ENCODE results near the gene GLYATL3. TPM values are rescaled to one million over a fixed set of nuclear protein-coding genes. Genes with fewer than 3 reads are reported as not detected.

The GLYATL3 gene
- total RNA-seq, 4 donors from 2014 or later: not detected

- no peaks in the 10 kb centered on the region for H3K36me3 ChIP-seq
- no peak for DNase-seq
- intact Hi-C loops (cut with DNase I; ENCODE audit: low total_unique reads): no loop called here
- H3K27me3 ChIP-seq: no peaks in the 10 kb centered on the region
- no peaks in the 10 kb centered on the region for H3K9me3 ChIP-seq
- H3K27ac ChIP-seq: no peak overlapping the region
- H3K4me1 ChIP-seq: no peaks in the 10 kb centered on the region
- no peak overlapping the region for H3K4me3 ChIP-seq
- TF ChIP-seq CTCF (IDR thresholded peaks at IDR 0.05): no peak
- no peak for TF ChIP-seq POLR2A (IDR thresholded peaks at IDR 0.05)
Observed at GRCh38 chr6:49524541-49524940, 24.8 kb downstream of the GLYATL3 start.

- no peak overlapping the region for H3K4me3 ChIP-seq
- no peaks in the 10 kb centered on the region for H3K4me1 ChIP-seq
- DNase-seq: no peak
- intact Hi-C loops (cut with DNase I; ENCODE audit: low total_unique reads): no loop called here
- no peaks in the 10 kb centered on the region for H3K36me3 ChIP-seq
- no peaks in the 10 kb centered on the region for H3K27me3 ChIP-seq
- H3K27ac ChIP-seq: no peak overlapping the region
- H3K9me3 ChIP-seq: no peaks in the 10 kb centered on the region
- TF ChIP-seq POLR2A (IDR thresholded peaks at IDR 0.05) (no peak), CTCF (IDR thresholded peaks at IDR 0.05) (no peak)
Observed at GRCh38 chr6:49526598-49526997, 26.9 kb downstream of the GLYATL3 start.

GRCh38 chr6:49527320-49527719, 27.6 kb downstream of the GLYATL3 start:
- no peak for DNase-seq
- intact Hi-C loops (cut with DNase I; ENCODE audit: low total_unique reads): no loop called here
- H3K4me3 ChIP-seq: no peak overlapping the region
- TF ChIP-seq POLR2A (IDR thresholded peaks at IDR 0.05): no peak
- TF ChIP-seq CTCF (IDR thresholded peaks at IDR 0.05): no peak
- H3K36me3 ChIP-seq: no peaks in the 10 kb centered on the region
- no peak overlapping the region for H3K27ac ChIP-seq
- H3K4me1 ChIP-seq: no peaks in the 10 kb centered on the region
- no peaks in the 10 kb centered on the region for H3K9me3 ChIP-seq
- H3K27me3 ChIP-seq: no peaks in the 10 kb centered on the region

- H3K4me1 ChIP-seq: no peaks in the 10 kb centered on the region
- H3K9me3 ChIP-seq: no peaks in the 10 kb centered on the region
- H3K27ac ChIP-seq: no peak overlapping the region
- H3K4me3 ChIP-seq: no peak overlapping the region
- TF ChIP-seq POLR2A (IDR thresholded peaks at IDR 0.05): no peak
- DNase-seq: no peak
- intact Hi-C loops (cut with DNase I; ENCODE audit: low total_unique reads): no loop called here
- H3K36me3 ChIP-seq: no peaks in the 10 kb centered on the region
- no peaks in the 10 kb centered on the region for H3K27me3 ChIP-seq
Observed at GRCh38 chr6:49528571-49528970, 28.8 kb downstream of the GLYATL3 start.

- H3K4me1 ChIP-seq: no peaks in the 10 kb centered on the region
- TF ChIP-seq POLR2A (IDR thresholded peaks at IDR 0.05) (no peak), CTCF (IDR thresholded peaks at IDR 0.05) (no peak)
- intact Hi-C loops (cut with DNase I; ENCODE audit: low total_unique reads): no loop called here
- no peak overlapping the region for H3K27ac ChIP-seq
- no peak for DNase-seq
- no peak overlapping the region for H3K4me3 ChIP-seq
- H3K9me3 ChIP-seq: no peaks in the 10 kb centered on the region
- H3K27me3 ChIP-seq: no peaks in the 10 kb centered on the region
- H3K36me3 ChIP-seq: no peaks in the 10 kb centered on the region
Observed at GRCh38 chr6:49530141-49530776, 30.5 kb downstream of the GLYATL3 start.

Measured in uterus (tissue), 4 donors.